OCI-LY1 (cell line): ENCODE measurements around the gene RAB14.

ENCODE experiments used
- EZH2 ChIP-seq: fragments of 200-600 bp; sonication (generic), shearing (Covaris generic); IDR thresholded peaks from 2 replicates; pipeline ENCODE4 v1.8.0; 2017; ENCODE audit warnings: borderline replicate concordance, mixed run types, mild to moderate bottlenecking, antibody characterized with exemption, low read length, moderate library complexity, mixed read lengths
- TF ChIP-seq, protein P1 (sequence below): fragments of 200-600 bp; sonication (generic), shearing (Covaris generic); IDR thresholded peaks from 2 replicates; pipeline ENCODE4 v1.5.1; 2017; ENCODE audit warnings: mild to moderate bottlenecking, antibody characterized with exemption, low read length, moderate library complexity, mixed read lengths

DNA sequence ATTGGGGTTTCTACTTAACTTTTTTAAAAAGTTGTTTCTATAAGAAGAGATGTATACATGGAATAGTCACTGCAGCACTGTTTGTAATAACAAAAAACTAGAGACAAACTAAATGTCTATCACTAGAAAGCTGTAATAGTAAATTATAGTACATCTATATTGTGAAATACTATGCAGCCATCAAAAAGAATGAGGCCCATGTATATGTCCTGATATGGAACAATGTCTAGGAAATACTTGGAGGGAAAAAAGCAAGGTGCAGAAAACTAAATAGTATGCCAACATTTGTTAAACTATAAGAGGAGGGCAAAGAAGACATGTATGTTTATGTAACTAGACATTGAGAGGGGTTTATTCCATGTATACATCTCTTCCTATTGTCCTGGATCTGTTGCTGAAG, 2.9 kb upstream of the RAB14 start:
- TF ChIP-seq, protein P1, sequence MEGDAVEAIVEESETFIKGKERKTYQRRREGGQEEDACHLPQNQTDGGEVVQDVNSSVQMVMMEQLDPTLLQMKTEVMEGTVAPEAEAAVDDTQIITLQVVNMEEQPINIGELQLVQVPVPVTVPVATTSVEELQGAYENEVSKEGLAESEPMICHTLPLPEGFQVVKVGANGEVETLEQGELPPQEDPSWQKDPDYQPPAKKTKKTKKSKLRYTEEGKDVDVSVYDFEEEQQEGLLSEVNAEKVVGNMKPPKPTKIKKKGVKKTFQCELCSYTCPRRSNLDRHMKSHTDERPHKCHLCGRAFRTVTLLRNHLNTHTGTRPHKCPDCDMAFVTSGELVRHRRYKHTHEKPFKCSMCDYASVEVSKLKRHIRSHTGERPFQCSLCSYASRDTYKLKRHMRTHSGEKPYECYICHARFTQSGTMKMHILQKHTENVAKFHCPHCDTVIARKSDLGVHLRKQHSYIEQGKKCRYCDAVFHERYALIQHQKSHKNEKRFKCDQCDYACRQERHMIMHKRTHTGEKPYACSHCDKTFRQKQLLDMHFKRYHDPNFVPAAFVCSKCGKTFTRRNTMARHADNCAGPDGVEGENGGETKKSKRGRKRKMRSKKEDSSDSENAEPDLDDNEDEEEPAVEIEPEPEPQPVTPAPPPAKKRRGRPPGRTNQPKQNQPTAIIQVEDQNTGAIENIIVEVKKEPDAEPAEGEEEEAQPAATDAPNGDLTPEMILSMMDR, result no peak
- no peak for TF ChIP-seq EZH2
